Measurements from ENCODE around the gene DOK6.

DNA sequence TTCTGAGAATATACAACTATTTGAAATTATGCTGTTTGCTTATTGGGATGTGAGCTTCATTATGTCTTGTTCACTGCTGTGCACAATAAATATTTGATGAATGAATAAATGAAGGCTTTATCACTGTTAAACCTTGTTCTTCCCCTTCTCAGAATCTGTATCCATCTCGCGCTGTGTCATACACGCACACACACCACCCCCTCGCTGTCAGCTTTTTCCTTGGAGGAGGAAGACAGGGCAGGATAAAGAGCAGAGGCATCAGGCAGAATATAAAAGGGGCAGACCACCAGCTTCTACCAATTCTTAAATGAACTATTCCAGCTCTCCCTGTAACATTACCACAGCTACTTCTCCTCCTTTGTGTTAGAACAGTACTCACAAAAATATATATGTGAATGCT lies 472.0 kb downstream of the DOK6 start:
- no peak for TF ChIP-seq EZH2phosphoT487 (IDR thresholded peaks at IDR 0.05; ENCODE audit: borderline replicate concordance, low read depth, low read length)
- TF ChIP-seq, protein P1, sequence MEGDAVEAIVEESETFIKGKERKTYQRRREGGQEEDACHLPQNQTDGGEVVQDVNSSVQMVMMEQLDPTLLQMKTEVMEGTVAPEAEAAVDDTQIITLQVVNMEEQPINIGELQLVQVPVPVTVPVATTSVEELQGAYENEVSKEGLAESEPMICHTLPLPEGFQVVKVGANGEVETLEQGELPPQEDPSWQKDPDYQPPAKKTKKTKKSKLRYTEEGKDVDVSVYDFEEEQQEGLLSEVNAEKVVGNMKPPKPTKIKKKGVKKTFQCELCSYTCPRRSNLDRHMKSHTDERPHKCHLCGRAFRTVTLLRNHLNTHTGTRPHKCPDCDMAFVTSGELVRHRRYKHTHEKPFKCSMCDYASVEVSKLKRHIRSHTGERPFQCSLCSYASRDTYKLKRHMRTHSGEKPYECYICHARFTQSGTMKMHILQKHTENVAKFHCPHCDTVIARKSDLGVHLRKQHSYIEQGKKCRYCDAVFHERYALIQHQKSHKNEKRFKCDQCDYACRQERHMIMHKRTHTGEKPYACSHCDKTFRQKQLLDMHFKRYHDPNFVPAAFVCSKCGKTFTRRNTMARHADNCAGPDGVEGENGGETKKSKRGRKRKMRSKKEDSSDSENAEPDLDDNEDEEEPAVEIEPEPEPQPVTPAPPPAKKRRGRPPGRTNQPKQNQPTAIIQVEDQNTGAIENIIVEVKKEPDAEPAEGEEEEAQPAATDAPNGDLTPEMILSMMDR (conservative IDR thresholded peaks at IDR 0.05; ENCODE audit: low read length) = no peak
